K562 (cell line): Measurements from ENCODE around the gene WDR27.

Experiments
- NFE2 ChIP-seq: IDR thresholded peaks from 2 replicates; pipeline ENCODE4 v1.6.1; 2014; ENCODE audit warnings: antibody characterized with exemption, low read depth
- RBBP5 ChIP-seq: fragments of 200-600 bp; sonication (generic); IDR thresholded peaks from 2 replicates; pipeline ENCODE4 v1.6.1; 2012; ENCODE audit warnings: borderline replicate concordance, mild to moderate bottlenecking, low read length, control low read depth, inconsistent platforms; ENCODE audit not compliant: insufficient read depth, poor library complexity, severe bottlenecking
- SP2 ChIP-seq: IDR thresholded peaks from 2 replicates; pipeline ENCODE4 v1.6.1; 2011; ENCODE audit warnings: mild to moderate bottlenecking, low read depth, low read length, moderate library complexity; ENCODE audit not compliant: poor library complexity, severe bottlenecking; ENCODE audit errors: extremely low read depth
- TF ChIP-seq, protein P1 (sequence below), 2 experiments: fragments of 450-650 bp in 1 of 2; sonication (generic) in 1 of 2; formaldehyde crosslinking in 1 of 2; IDR thresholded peaks in 1 of 2; conservative IDR thresholded peaks in 1 of 2; 2 replicates each; pipeline versions ENCODE4 v1.6.1 to v1.8.1; 2016 to 2023; ENCODE audit warnings: mild to moderate bottlenecking in 2 of 2, moderate library complexity in 2 of 2, inconsistent platforms in 1 of 2, missing genetic modification reagents in 1 of 2
- TF ChIP-seq, protein P2 (sequence below): sonication (generic); formaldehyde crosslinking; IDR thresholded peaks from 2 replicates; pipeline ENCODE4 v1.9.0; 2022; ENCODE audit warnings: mild to moderate bottlenecking, missing genetic modification reagents

DNA sequence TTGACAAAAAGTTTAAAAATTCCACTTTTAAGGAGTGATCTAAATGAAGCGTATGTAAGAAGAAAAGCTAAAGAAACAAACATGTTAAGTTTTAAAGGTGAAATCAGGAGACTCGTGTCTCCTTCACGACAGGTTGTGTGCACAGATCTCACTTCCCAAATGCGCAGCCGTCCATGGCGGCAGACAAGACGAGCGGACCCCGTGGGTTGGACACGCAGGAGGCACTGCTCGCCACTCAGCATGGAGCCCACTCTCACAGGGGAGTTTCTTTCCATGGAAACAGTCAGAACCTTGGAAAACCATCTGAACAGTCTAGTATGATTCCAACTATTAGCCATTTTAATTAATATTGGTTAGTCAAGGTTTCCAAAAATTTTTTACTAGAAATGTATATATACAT lies 48.9 kb downstream of the WDR27 start:
- TF ChIP-seq, protein P1, sequence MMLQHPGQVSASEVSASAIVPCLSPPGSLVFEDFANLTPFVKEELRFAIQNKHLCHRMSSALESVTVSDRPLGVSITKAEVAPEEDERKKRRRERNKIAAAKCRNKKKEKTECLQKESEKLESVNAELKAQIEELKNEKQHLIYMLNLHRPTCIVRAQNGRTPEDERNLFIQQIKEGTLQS (IDR thresholded peaks at IDR 0.05): no peak
- TF ChIP-seq, protein P1 (CRISPR knock-in tag; conservative IDR thresholded peaks at IDR 0.05): no peak
- TF ChIP-seq, protein P2, sequence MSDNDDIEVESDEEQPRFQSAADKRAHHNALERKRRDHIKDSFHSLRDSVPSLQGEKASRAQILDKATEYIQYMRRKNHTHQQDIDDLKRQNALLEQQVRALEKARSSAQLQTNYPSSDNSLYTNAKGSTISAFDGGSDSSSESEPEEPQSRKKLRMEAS (CRISPR knock-in tag): no peak
- TF ChIP-seq SP2 (no peak), RBBP5 (no peak), NFE2 (no peak)
